HL-60 (cell line): ENCODE measurements around the gene SETD7.
A peak's percentile ranks its signal among the peaks of the same experiment; 100 is the strongest.

ENCODE experiments used
- DNase-seq, 2 experiments: peaks; one replicate each; pipeline ENCODE4 v3.0.0-alpha.2; 2010 to 2020; ENCODE audit warnings: low read depth in 1 of 2, low spot score in 1 of 2
- H3K27ac ChIP-seq: fragments of 250-450 bp; sonication (Bioruptor Pico); replicated peaks from 2 replicates; pipeline ENCODE4 v1.5.1; 2020; ENCODE audit warnings: mild to moderate bottlenecking, moderate library complexity
- H3K27me3 ChIP-seq: fragments of 250-450 bp; sonication (Bioruptor Pico); 2 replicates; pipeline ENCODE4 v1.5.1; 2021; ENCODE audit warnings: mild to moderate bottlenecking, moderate library complexity; ENCODE audit not compliant: insufficient read depth, poor library complexity, severe bottlenecking
- H3K4me3 ChIP-seq: replicated peaks from 2 replicates; pipeline ENCODE4 v1.5.1; 2011; ENCODE audit warnings: mild to moderate bottlenecking, control low read depth, low read length; ENCODE audit not compliant: insufficient read depth
- GABPA ChIP-seq: IDR thresholded peaks from 2 replicates; pipeline ENCODE4 v1.6.1; 2012; ENCODE audit warnings: low read depth
- POLR2AphosphoS5 ChIP-seq: IDR thresholded peaks from 2 replicates; pipeline ENCODE4 v1.6.1; 2012; ENCODE audit warnings: low read depth
- SPI1 ChIP-seq: IDR thresholded peaks from 2 replicates; pipeline ENCODE4 v1.6.1; 2012; ENCODE audit warnings: low read depth, mild to moderate bottlenecking, borderline replicate concordance
- TF ChIP-seq, protein P1 (sequence below): IDR thresholded peaks from one replicate; pipeline ENCODE4 v1.5.1; 2011; ENCODE audit warnings: low read length, control low read depth, inconsistent platforms; ENCODE audit not compliant: insufficient read depth
- TF ChIP-seq, protein P2 (sequence below): IDR thresholded peaks from 2 replicates; pipeline ENCODE4 v1.6.1; 2012; ENCODE audit warnings: low read depth; ENCODE audit not compliant: insufficient replicate concordance

Gene SETD7

DNA sequence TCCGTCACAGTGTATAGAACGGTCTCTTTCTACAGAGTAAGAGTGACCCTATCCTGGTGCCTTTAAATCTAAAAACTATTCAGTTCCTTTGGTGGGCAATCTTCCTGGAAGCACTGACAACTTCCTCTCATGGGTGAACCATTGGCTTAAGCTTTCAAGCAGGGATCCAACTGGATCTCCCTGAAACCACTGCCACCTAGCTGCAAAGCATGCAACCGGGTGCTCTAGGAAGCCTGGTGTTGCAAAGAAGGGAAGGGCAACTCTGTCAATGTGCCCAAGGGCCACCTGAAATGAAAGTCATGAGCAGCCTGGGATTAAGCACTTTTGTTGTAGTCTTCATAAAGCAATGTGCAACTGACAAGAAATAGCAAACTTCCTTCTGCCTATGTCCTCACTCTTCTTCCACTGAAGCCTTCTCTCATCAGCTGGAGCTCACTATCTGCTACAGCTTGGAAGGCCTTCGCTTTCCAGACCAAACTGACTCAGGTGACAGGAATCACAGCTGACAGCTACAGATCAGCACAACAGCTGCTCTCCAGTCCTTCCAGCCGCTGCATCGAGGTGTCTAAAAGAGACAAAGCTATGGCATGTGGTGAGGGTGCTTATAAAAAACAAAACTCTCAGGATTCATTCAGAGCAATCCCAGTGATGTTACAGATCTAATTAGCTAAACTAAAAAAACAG is 46.1 kb downstream of the SETD7 start:
- Histone ChIP-seq H3K27ac (no peak overlapping the region), H3K27me3 (no peaks in the 10 kb centered on the region), H3K4me3 (no peak overlapping the region)
- DNase-seq = peak in 1 of 2 experiments; percentile 51
- TF ChIP-seq SPI1 (no peak), GABPA (no peak), POLR2AphosphoS5 (no peak)
- TF ChIP-seq, protein P1, sequence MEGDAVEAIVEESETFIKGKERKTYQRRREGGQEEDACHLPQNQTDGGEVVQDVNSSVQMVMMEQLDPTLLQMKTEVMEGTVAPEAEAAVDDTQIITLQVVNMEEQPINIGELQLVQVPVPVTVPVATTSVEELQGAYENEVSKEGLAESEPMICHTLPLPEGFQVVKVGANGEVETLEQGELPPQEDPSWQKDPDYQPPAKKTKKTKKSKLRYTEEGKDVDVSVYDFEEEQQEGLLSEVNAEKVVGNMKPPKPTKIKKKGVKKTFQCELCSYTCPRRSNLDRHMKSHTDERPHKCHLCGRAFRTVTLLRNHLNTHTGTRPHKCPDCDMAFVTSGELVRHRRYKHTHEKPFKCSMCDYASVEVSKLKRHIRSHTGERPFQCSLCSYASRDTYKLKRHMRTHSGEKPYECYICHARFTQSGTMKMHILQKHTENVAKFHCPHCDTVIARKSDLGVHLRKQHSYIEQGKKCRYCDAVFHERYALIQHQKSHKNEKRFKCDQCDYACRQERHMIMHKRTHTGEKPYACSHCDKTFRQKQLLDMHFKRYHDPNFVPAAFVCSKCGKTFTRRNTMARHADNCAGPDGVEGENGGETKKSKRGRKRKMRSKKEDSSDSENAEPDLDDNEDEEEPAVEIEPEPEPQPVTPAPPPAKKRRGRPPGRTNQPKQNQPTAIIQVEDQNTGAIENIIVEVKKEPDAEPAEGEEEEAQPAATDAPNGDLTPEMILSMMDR = no peak
- TF ChIP-seq, protein P2, sequence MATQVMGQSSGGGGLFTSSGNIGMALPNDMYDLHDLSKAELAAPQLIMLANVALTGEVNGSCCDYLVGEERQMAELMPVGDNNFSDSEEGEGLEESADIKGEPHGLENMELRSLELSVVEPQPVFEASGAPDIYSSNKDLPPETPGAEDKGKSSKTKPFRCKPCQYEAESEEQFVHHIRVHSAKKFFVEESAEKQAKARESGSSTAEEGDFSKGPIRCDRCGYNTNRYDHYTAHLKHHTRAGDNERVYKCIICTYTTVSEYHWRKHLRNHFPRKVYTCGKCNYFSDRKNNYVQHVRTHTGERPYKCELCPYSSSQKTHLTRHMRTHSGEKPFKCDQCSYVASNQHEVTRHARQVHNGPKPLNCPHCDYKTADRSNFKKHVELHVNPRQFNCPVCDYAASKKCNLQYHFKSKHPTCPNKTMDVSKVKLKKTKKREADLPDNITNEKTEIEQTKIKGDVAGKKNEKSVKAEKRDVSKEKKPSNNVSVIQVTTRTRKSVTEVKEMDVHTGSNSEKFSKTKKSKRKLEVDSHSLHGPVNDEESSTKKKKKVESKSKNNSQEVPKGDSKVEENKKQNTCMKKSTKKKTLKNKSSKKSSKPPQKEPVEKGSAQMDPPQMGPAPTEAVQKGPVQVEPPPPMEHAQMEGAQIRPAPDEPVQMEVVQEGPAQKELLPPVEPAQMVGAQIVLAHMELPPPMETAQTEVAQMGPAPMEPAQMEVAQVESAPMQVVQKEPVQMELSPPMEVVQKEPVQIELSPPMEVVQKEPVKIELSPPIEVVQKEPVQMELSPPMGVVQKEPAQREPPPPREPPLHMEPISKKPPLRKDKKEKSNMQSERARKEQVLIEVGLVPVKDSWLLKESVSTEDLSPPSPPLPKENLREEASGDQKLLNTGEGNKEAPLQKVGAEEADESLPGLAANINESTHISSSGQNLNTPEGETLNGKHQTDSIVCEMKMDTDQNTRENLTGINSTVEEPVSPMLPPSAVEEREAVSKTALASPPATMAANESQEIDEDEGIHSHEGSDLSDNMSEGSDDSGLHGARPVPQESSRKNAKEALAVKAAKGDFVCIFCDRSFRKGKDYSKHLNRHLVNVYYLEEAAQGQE = no peak

GRCh38 chr4:139508581-139509237 is 47.3 kb downstream of the SETD7 start:
- H3K27ac ChIP-seq = no peak overlapping the region
- DNase-seq = no peak
- no peaks in the 10 kb centered on the region for H3K27me3 ChIP-seq
- no peak overlapping the region for H3K4me3 ChIP-seq
- TF ChIP-seq, protein P1 = no peak
- TF ChIP-seq SPI1 = no peak
- no peak for TF ChIP-seq POLR2AphosphoS5

GRCh38 chr4:139506774-139507173 is 49.2 kb downstream of the SETD7 start:
- no peak for TF ChIP-seq SPI1
- TF ChIP-seq POLR2AphosphoS5 = no peak
- no peak for TF ChIP-seq GABPA
- TF ChIP-seq, protein P2 = no peak
- TF ChIP-seq, protein P1 = no peak
- no peak overlapping the region for H3K4me3 ChIP-seq
- no peak for DNase-seq
- H3K27me3 ChIP-seq = no peaks in the 10 kb centered on the region
- no peak overlapping the region for H3K27ac ChIP-seq
